IMR-90 (cell line): ENCODE measurements around the gene TMEM50B. TPM values are rescaled to one million over a fixed set of nuclear protein-coding genes. Genes with fewer than 3 reads are reported as not detected.

ENCODE experiments used
- ATAC-seq: fragments of 200-7000 bp; cut with Tn5 transposase; 2 replicates; pipeline ENCODE4 v1.9.1; 2020; ENCODE audit warnings: low read depth, mild to moderate bottlenecking, moderate library complexity
- Bru-seq: library from RNA; stranded (reverse); fragments of 400-500 nt; gene quantifications from one replicate; lab custom pipeline; 2021; lab: Mats Ljungman, UMichigan
- BruChase-seq, 2 experiments: library from RNA; stranded (reverse); fragments of 400-500 nt; gene quantifications; one replicate each; lab custom pipeline; 2021; lab: Mats Ljungman, UMichigan
- BruUV-seq: library from RNA; stranded (reverse); fragments of 400-500 nt; replicated peaks from 2 replicates; lab custom pipeline; 2021; lab: Mats Ljungman, UMichigan
- CTCF ChIA-PET: fragments of 300-600 bp; formaldehyde crosslinking; extraction: SDS; loops from one replicate; lab custom pipeline; 2021; ENCODE audit warnings: antibody characterized with exemption; lab: Yijun Ruan, JAX
- POLR2A ChIA-PET: fragments of 300-600 bp; sonication (Branson Sonifier 250); formaldehyde crosslinking; loops from one replicate; lab custom pipeline; 2022; ENCODE audit warnings: antibody characterized with exemption; ENCODE audit not compliant: unreplicated experiment; lab: Charles Lee
- DNase-seq: peaks from one replicate; pipeline ENCODE4 v3.0.0; 2013
- H2AFZ ChIP-seq: replicated peaks from 2 replicates; pipeline ENCODE3; 2013; ENCODE audit warnings: low read length, mild to moderate bottlenecking; ENCODE audit not compliant: poor library complexity
- H2AK5ac ChIP-seq: 2 replicates; pipeline ENCODE4 v1.6.1; 2013; ENCODE audit warnings: low read depth, low read length, inconsistent platforms
- H2AK9ac ChIP-seq: replicated peaks from 2 replicates; pipeline ENCODE3; 2013; ENCODE audit warnings: mild to moderate bottlenecking, low read depth, low read length, moderate library complexity; ENCODE audit not compliant: poor library complexity
- H2BK120ac ChIP-seq: 2 replicates; pipeline ENCODE4 v1.6.1; 2013; ENCODE audit warnings: low read depth, low read length, inconsistent platforms
- H2BK15ac ChIP-seq: 3 replicates; pipeline ENCODE4 v1.6.1; 2013; ENCODE audit warnings: low read depth, low read length, inconsistent platforms
- H2BK20ac ChIP-seq: 2 replicates; pipeline ENCODE4 v1.6.1; 2013; ENCODE audit warnings: low read depth, mild to moderate bottlenecking, inconsistent platforms, low read length, moderate library complexity
- H2BK5ac ChIP-seq: 2 replicates; pipeline ENCODE4 v1.6.1; 2013; ENCODE audit warnings: mild to moderate bottlenecking, low read depth, low read length, inconsistent platforms; ENCODE audit not compliant: poor library complexity, severe bottlenecking
- H3K14ac ChIP-seq: replicated peaks from 2 replicates; pipeline ENCODE4 v1.6.1; 2013; ENCODE audit warnings: low read depth, low read length, inconsistent platforms
- H3K18ac ChIP-seq: 2 replicates; pipeline ENCODE4 v1.6.1; 2013; ENCODE audit warnings: low read depth, low read length, control low read depth
- H3K23ac ChIP-seq: 2 replicates; pipeline ENCODE4 v1.6.1; 2013; ENCODE audit warnings: low read depth, low read length, inconsistent platforms
- H3K27ac ChIP-seq: 2 replicates; pipeline ENCODE4 v1.5.1; 2013; ENCODE audit warnings: mild to moderate bottlenecking, control low read depth, low read length; ENCODE audit not compliant: insufficient read depth
- H3K27me3 ChIP-seq: 2 replicates; pipeline ENCODE4 v1.6.1; 2013; ENCODE audit warnings: low read length; ENCODE audit not compliant: control insufficient read depth, insufficient read depth
- H3K36me3 ChIP-seq: 2 replicates; pipeline ENCODE4 v1.6.1; 2013; ENCODE audit warnings: low read length, mixed read lengths; ENCODE audit not compliant: control insufficient read depth, insufficient read depth
- H3K4ac ChIP-seq: 2 replicates; pipeline ENCODE4 v1.6.1; 2013; ENCODE audit warnings: low read depth, low read length, inconsistent platforms
- H3K4me1 ChIP-seq: 2 replicates; pipeline ENCODE4 v1.6.1; 2013; ENCODE audit warnings: low read length, mixed read lengths; ENCODE audit not compliant: control insufficient read depth, insufficient read depth
- H3K4me2 ChIP-seq: 2 replicates; pipeline ENCODE4 v1.6.1; 2013; ENCODE audit warnings: low read depth, mild to moderate bottlenecking, control low read depth, low read length, moderate library complexity
- H3K4me3 ChIP-seq: 2 replicates; pipeline ENCODE4 v1.5.1; 2013; ENCODE audit warnings: low read depth, mild to moderate bottlenecking, control low read depth, low read length, moderate library complexity; ENCODE audit not compliant: insufficient read depth
- H3K56ac ChIP-seq: 2 replicates; pipeline ENCODE4 v1.6.1; 2013; ENCODE audit warnings: low read length, inconsistent platforms; ENCODE audit not compliant: insufficient read depth; ENCODE audit errors: extremely low read depth
- H3K79me1 ChIP-seq, 2 experiments: 2 replicates each; pipeline ENCODE4 v1.6.1; 2013; ENCODE audit warnings: low read length in 2 of 2, inconsistent platforms in 1 of 2, low read depth in 1 of 2
- H3K9ac ChIP-seq: 2 replicates; pipeline ENCODE4 v1.6.1; 2013; ENCODE audit warnings: low read depth, low read length, control low read depth
- H3K9me1 ChIP-seq: 2 replicates; pipeline ENCODE4 v1.6.1; 2013; ENCODE audit warnings: low read length, inconsistent platforms; ENCODE audit not compliant: insufficient read depth
- H3K9me3 ChIP-seq: 2 replicates; pipeline ENCODE4 v1.6.1; 2013; ENCODE audit warnings: low read length; ENCODE audit not compliant: control insufficient read depth, insufficient read depth
- H4K20me1 ChIP-seq: 2 replicates; pipeline ENCODE4 v1.6.1; 2013; ENCODE audit warnings: low read length, inconsistent platforms; ENCODE audit not compliant: insufficient read depth
- H4K5ac ChIP-seq: 2 replicates; pipeline ENCODE4 v1.6.1; 2013; ENCODE audit warnings: mild to moderate bottlenecking, low read depth, low read length, control low read depth
- H4K8ac ChIP-seq, 2 experiments: 2 replicates each; pipeline ENCODE4 v1.6.1; 2013; ENCODE audit warnings: low read depth in 2 of 2, low read length in 2 of 2, control low read depth in 1 of 2, inconsistent platforms in 1 of 2
- H4K91ac ChIP-seq: 2 replicates; pipeline ENCODE4 v1.6.1; 2013; ENCODE audit warnings: low read depth, low read length, inconsistent platforms; ENCODE audit not compliant: insufficient read depth
- FOS ChIP-seq: fragments of 150-350 bp; IDR thresholded peaks from 2 replicates; pipeline ENCODE4 v1.6.1; 2016; ENCODE audit warnings: low read depth, low read length
- MXI1 ChIP-seq: IDR thresholded peaks from 2 replicates; pipeline ENCODE4 v1.6.1; 2012; ENCODE audit warnings: low read depth, mild to moderate bottlenecking, low read length, moderate library complexity, borderline replicate concordance
- POLR2A ChIP-seq: IDR thresholded peaks from 2 replicates; pipeline ENCODE4 v1.6.1; 2012; ENCODE audit warnings: mild to moderate bottlenecking, low read depth, low read length
- RAD21 ChIP-seq: IDR thresholded peaks from 2 replicates; pipeline ENCODE4 v1.6.1; 2012; ENCODE audit warnings: low read length, improper control_type of control experiment
- RCOR1 ChIP-seq: IDR thresholded peaks from 2 replicates; pipeline ENCODE4 v1.6.1; 2012; ENCODE audit warnings: mild to moderate bottlenecking, low read length, improper control_type of control experiment; ENCODE audit not compliant: insufficient replicate concordance
- WGBS, 2 experiments: methylation state at CpG; one replicate each; pipeline versions ENCODE4 v1.1.5 to v1.1.7; 2013; ENCODE audit warnings: missing lambda C conversion rate in 2 of 2; ENCODE audit not compliant: insufficient read length in 1 of 2; ENCODE audit errors: extremely low coverage in 2 of 2; 5-methylcytosine and 5-hydroxymethylcytosine counted together
- dilution Hi-C: fragments of 300-500 bp; cut with HindIII; formaldehyde crosslinking; loops from one replicate; pipeline ENCODE4 v1.14.3; 2018; ENCODE audit warnings: low sequenced_read_pairs; ENCODE audit not compliant: unreplicated experiment
- in situ Hi-C: fragments of 300-500 bp; cut with MboI; formaldehyde crosslinking; loops from 3 replicates; pipeline ENCODE4 v1.14.3; 2019; ENCODE audit warnings: low sequenced_read_pairs, inconsistent platforms, mixed read lengths
- intact Hi-C: fragments of 100-400 bp; cut with micrococcal nuclease; formaldehyde crosslinking; loops from 2 replicates; pipeline ENCODE4 v1.10.0; 2022
- long read RNA-seq: library from polyadenylated mRNA; unstranded; transcript quantifications from one replicate; pipeline ENCODE4 v2.0.0, GENCODE V29; 2021; ENCODE audit not compliant: unreplicated experiment
- polyA plus RNA-seq, 3 experiments: library from polyadenylated mRNA; depleted of rRNA; stranded (reverse); fragments of >200 nt; gene quantifications; 2 replicates each; pipeline ENCODE4 v1.2.3, GENCODE V29; 2012; ENCODE audit warnings: low replicate concordance in 1 of 3
- total RNA-seq: library from RNA; depleted of rRNA; stranded (reverse); fragments of >200 nt; gene quantifications from 2 replicates; pipeline ENCODE4 v1.2.3, GENCODE V29; 2012; rRNA removed
- TF ChIP-seq, protein P1 (sequence below): conservative IDR thresholded peaks from 2 replicates; pipeline ENCODE4 v1.5.1; 2012; ENCODE audit warnings: mild to moderate bottlenecking, low read depth, low read length, improper control_type of control experiment
- TF ChIP-seq, protein P2 (sequence below): fragments of 150-350 bp; IDR thresholded peaks from 2 replicates; pipeline ENCODE4 v1.6.1; 2017; ENCODE audit warnings: mild to moderate bottlenecking, antibody characterized with exemption, low read length, low read depth

The TMEM50B gene
- total RNA-seq: 10.9 and 21.4 TPM in 2 replicates
- polyA plus RNA-seq (2012; rRNA removed): 20.1 and 25.9 TPM in 2 replicates
- 3.3 and 3.6 TPM in 2 replicates for polyA plus RNA-seq (2012; cell fraction: cytosol; rRNA removed)
- polyA plus RNA-seq (2012; cell fraction: nucleus; rRNA removed; ENCODE audit: low replicate concordance): 51.2 and 143 TPM in 2 replicates
- percentile 77 among the genes with signal in this experiment for Bru-seq, nascent RNA
- percentile 88 among the genes with signal in this experiment for BruChase-seq, experiment 1, labeled RNA remaining after a 6-hour chase
- percentile 83 among the genes with signal in this experiment for BruChase-seq, experiment 2, labeled RNA remaining after a 2-hour chase
- long read RNA-seq, transcript TMEM50B-210 (7 exons, 2,375 nt): major isoform, 67 of 86 reads
- long read RNA-seq, partial matches to known transcripts: 0 of 86 reads
- long read RNA-seq, other reads (novel, unspliced or antisense): 15 of 86 reads

DNA sequence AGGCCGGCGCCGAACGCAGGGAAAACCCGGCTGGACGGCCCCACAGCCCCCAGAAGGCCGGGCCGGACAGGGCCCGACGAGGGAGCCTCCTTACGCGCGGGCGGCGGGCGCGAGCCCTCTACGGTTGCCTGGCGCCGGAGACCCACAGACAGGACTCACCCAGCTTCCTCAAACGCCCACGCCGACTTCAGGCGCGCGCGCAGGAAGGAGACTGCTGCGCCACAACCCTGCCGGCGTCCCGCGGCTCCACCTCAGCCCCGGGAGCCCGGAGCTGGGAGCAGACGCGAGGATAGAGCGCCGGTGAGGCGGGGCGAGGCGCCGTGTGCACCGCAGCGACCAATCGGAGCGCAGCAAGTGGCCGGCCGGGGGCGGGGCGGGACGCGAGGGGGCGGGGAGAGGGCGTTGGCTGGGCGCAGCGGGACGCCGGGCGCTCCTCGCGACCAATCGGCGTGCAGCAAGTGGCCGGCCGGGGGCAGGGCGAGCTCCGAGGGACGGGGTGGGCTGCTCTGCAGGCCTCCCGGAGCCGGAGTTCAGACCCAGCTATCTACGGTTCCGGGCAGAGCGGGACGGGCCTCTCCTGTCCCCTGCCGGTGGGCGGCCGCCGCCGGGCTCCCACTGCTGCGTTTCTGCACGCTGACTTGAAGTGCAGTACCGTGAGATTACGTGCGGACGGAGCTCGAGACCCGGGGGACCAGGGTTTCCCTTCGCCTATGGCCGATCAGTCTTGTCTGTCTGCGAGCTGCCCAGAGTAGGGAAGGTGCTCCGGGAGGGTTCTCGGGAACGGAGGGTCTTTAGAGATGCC lies at the start of gene TMEM50B:
Gene TMEM50B (minus strand): TSS at position 296 of the 802 bp plus-strand sequence. CDS start 11,089 bp downstream, outside the sequence.
- intact Hi-C loops: no loop called here
- Histone ChIP-seq H3K23ac (peak within 1 kb of the TSS; percentile 92), H3K4me3 (peak within 1 kb of the TSS; percentile 97), H3K27ac (peak within 1 kb of the TSS; percentile 88), H2BK20ac (no peak within 1 kb of the TSS), H3K4me1 (0 out of 2 replicates have a peak, but pooled peaks cover 2% of the 10 kb centered on the region), H3K9me3 (no peaks in the 10 kb centered on the region), H2BK120ac (peak within 1 kb of the TSS; percentile 37; the same call in 1 of the 2 replicates), H4K8ac (peak within 1 kb of the TSS; percentile 78 to 81), H3K18ac (peak within 1 kb of the TSS; percentile 33), H3K36me3 (0 out of 2 replicates have a peak, but pooled peaks cover 2% of the 10 kb centered on the region), H2BK5ac (peak within 1 kb of the TSS; percentile 81), H3K27me3 (no peaks in the 10 kb centered on the region), H3K9ac (peak within 1 kb of the TSS; percentile 90), H3K4ac (peak within 1 kb of the TSS; percentile 67), H4K91ac (peak within 1 kb of the TSS; percentile 78), H2AK5ac (no peak within 1 kb of the TSS), H3K4me2 (peak within 1 kb of the TSS; percentile 92), H2AFZ (peak within 1 kb of the TSS; percentile 98), H3K79me1 (peaks cover 6 to 24% of the 10 kb centered on the region in 2 experiments), H3K14ac (peak within 1 kb of the TSS; percentile 87), H2BK15ac (no peak within 1 kb of the TSS), H3K56ac (peak within 1 kb of the TSS; percentile 91), H4K20me1 (0 out of 2 replicates have a peak, but pooled peaks cover 5% of the 10 kb centered on the region), H2AK9ac (peak within 1 kb of the TSS; percentile 96), H3K9me1 (peaks cover 7% of the 10 kb centered on the region; the same call in 1 of the 2 replicates), H4K5ac (peak within 1 kb of the TSS; percentile 88)
- ATAC-seq (peak; percentile 93), DNase-seq (peak; percentile 95)
- POLR2A ChIA-PET: interaction anchor here (0.5 to 1.5 kb wide), 4 partner anchors 11 to 607 kb away, joined by 3 to 6 read pairs (median 4); partner anchors contain the start of gene DNAJC28
- CTCF ChIA-PET: interaction anchor here (0.6 kb wide), 1 partner anchor 34 kb away, joined by 4 read pairs; no protein-coding TSS in a partner anchor
- no TSS peak for BruUV-seq
- in situ Hi-C loops: no loop called here
- peak; percentile 41; the same call in 1 of the 2 replicates for TF ChIP-seq RAD21
- TF ChIP-seq, protein P1, sequence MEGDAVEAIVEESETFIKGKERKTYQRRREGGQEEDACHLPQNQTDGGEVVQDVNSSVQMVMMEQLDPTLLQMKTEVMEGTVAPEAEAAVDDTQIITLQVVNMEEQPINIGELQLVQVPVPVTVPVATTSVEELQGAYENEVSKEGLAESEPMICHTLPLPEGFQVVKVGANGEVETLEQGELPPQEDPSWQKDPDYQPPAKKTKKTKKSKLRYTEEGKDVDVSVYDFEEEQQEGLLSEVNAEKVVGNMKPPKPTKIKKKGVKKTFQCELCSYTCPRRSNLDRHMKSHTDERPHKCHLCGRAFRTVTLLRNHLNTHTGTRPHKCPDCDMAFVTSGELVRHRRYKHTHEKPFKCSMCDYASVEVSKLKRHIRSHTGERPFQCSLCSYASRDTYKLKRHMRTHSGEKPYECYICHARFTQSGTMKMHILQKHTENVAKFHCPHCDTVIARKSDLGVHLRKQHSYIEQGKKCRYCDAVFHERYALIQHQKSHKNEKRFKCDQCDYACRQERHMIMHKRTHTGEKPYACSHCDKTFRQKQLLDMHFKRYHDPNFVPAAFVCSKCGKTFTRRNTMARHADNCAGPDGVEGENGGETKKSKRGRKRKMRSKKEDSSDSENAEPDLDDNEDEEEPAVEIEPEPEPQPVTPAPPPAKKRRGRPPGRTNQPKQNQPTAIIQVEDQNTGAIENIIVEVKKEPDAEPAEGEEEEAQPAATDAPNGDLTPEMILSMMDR: peak; percentile 51
- TF ChIP-seq, protein P2, sequence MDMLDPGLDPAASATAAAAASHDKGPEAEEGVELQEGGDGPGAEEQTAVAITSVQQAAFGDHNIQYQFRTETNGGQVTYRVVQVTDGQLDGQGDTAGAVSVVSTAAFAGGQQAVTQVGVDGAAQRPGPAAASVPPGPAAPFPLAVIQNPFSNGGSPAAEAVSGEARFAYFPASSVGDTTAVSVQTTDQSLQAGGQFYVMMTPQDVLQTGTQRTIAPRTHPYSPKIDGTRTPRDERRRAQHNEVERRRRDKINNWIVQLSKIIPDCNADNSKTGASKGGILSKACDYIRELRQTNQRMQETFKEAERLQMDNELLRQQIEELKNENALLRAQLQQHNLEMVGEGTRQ: peak; percentile 35
- TF ChIP-seq POLR2A: peak; percentile 89
- no peak for TF ChIP-seq FOS
- TF ChIP-seq MXI1: peak; percentile 53; the same call in 1 of the 2 replicates
- no peak for TF ChIP-seq RCOR1
- dilution Hi-C loops: no loop called here
- WGBS, 2 experiments: 1% methylated on average over 40 of the region's 93 CpGs; no CpG with 5 or more reads in 1 of the 2 experiments
